B cell (primary cell): Measurements from ENCODE around the gene TNIP1. TPM values are rescaled to one million over a fixed set of nuclear protein-coding genes. Genes with fewer than 3 reads are reported as not detected.

Experiments
- ATAC-seq: fragments of 200-7000 bp; cut with Tn5 transposase; one replicate; pipeline ENCODE4 v1.10.0; 2021; ENCODE audit warnings: low read depth, mild to moderate bottlenecking, moderate number of reproducible peaks, moderate library complexity
- CTCF ChIA-PET: fragments of 350-600 bp; sonication (Branson Sonifier 250); formaldehyde crosslinking; loops from one replicate; lab custom pipeline; 2021; ENCODE audit warnings: antibody characterized with exemption, inconsistent platforms; lab: Charles Lee
- POLR2A ChIA-PET: fragments of 350-600 bp; sonication (Branson Sonifier 250); formaldehyde crosslinking; loops from one replicate; lab custom pipeline; 2021; ENCODE audit warnings: antibody characterized with exemption; lab: Charles Lee
- DNase-seq: peaks from one replicate; pipeline ENCODE4 v3.0.0; 2013
- H2AFZ ChIP-seq: 2 replicates; pipeline ENCODE4 v1.6.1; 2012; ENCODE audit warnings: mild to moderate bottlenecking, low read depth, low read length; ENCODE audit not compliant: insufficient read depth, poor library complexity, severe bottlenecking
- H3K27ac ChIP-seq, 2 donors: 1 replicate in 1 of 2; 2 replicates in 1 of 2; pipeline ENCODE4 v1.5.1; 2012 to 2013; ENCODE audit warnings: low read length in 2 of 2, mild to moderate bottlenecking in 2 of 2, moderate library complexity in 1 of 2
- H3K27me3 ChIP-seq, 4 experiments: fragments of 200-600 bp in 1 of 4; sonication (generic) in 1 of 4; replicated peaks in 1 of 4; 1 replicate in 2 of 4; 2 replicates in 2 of 4; pipeline versions ENCODE4 v1.6.1 to v1.7.0; 2013 to 2016; ENCODE audit warnings: low read length in 3 of 4, mild to moderate bottlenecking in 2 of 4, mixed read lengths in 1 of 4, moderate library complexity in 1 of 4; ENCODE audit not compliant: insufficient read depth in 4 of 4, control insufficient read depth in 3 of 4; ENCODE audit errors: control extremely low read depth in 1 of 4
- H3K36me3 ChIP-seq, 2 experiments: replicated peaks in 1 of 2; 1 replicate in 1 of 2; 2 replicates in 1 of 2; pipeline versions ENCODE4 v1.6.1 to v1.7.1; 2013; ENCODE audit warnings: low read length in 1 of 2; ENCODE audit not compliant: insufficient read depth in 2 of 2, control insufficient read depth in 1 of 2; ENCODE audit errors: control extremely low read depth in 1 of 2, extremely low read depth in 1 of 2
- H3K4me1 ChIP-seq, 2 donors: fragments of 200-600 bp in 1 of 2; sonication (generic) in 1 of 2; 1 replicate in 1 of 2; 2 replicates in 1 of 2; pipeline versions ENCODE4 v1.5.1 to v1.6.1; 2013 to 2017; ENCODE audit warnings: low read length in 2 of 2; ENCODE audit not compliant: control insufficient read depth in 2 of 2, insufficient read depth in 2 of 2
- H3K4me2 ChIP-seq: replicated peaks from 2 replicates; pipeline ENCODE3; 2012; ENCODE audit warnings: mild to moderate bottlenecking, low read depth, low read length; ENCODE audit not compliant: poor library complexity, severe bottlenecking
- H3K4me3 ChIP-seq, 5 experiments: fragments of 200-600 bp in 1 of 5; sonication (generic) in 1 of 5; 1 replicate in 3 of 5; 2 replicates in 2 of 5; pipeline versions ENCODE4 v1.5.1 to v1.7.0; 2011 to 2016; ENCODE audit warnings: low read length in 4 of 5, mild to moderate bottlenecking in 4 of 5, low read depth in 2 of 5, control low read depth in 1 of 5, moderate library complexity in 1 of 5; ENCODE audit not compliant: insufficient read depth in 1 of 5; ENCODE audit errors: control extremely low read depth in 1 of 5, extremely low read depth in 1 of 5
- H3K79me2 ChIP-seq: fragments of 200-600 bp; sonication (generic); one replicate; pipeline ENCODE4 v1.6.0; 2016; ENCODE audit warnings: low read length; ENCODE audit not compliant: control insufficient read depth, insufficient read depth
- H3K9ac ChIP-seq: fragments of 200-600 bp; sonication (generic); 2 replicates; pipeline ENCODE4 v1.6.1; 2017; ENCODE audit warnings: mild to moderate bottlenecking, low read length, moderate library complexity
- H3K9me3 ChIP-seq, 3 donors: one replicate each; pipeline versions ENCODE4 v1.6.1 to v1.7.1; 2013; ENCODE audit warnings: low read length in 2 of 3; ENCODE audit not compliant: control insufficient read depth in 2 of 3, insufficient read depth in 1 of 3; ENCODE audit errors: control extremely low read depth in 1 of 3
- H4K20me1 ChIP-seq: 2 replicates; pipeline ENCODE4 v1.6.0; 2012; ENCODE audit warnings: mild to moderate bottlenecking, low read length; ENCODE audit not compliant: insufficient read depth, control insufficient read depth, poor library complexity, severe bottlenecking
- H3K27ac Mint-ChIP-seq: one replicate; pipeline ENCODE4 v1.8.0; 2021; ENCODE audit warnings: mixed read lengths
- H3K27me3 Mint-ChIP-seq: one replicate; pipeline ENCODE4 v1.8.0; 2021; ENCODE audit warnings: mixed read lengths
- H3K4me1 Mint-ChIP-seq: one replicate; pipeline ENCODE4 v1.8.0; 2021; ENCODE audit warnings: mixed read lengths
- H3K4me3 Mint-ChIP-seq: one replicate; pipeline ENCODE4 v1.8.0; 2021; ENCODE audit warnings: mixed read lengths
- H3K9me3 Mint-ChIP-seq: one replicate; pipeline ENCODE4 v1.8.0; 2022; ENCODE audit warnings: mixed read lengths; ENCODE audit not compliant: insufficient read depth
- CTCF ChIP-seq: fragments of 200-600 bp; IDR thresholded peaks from one replicate; pipeline ENCODE4 v1.8.0; 2022; ENCODE audit warnings: antibody characterized with exemption, mild to moderate bottlenecking
- EZH2 ChIP-seq: IDR thresholded peaks from 2 replicates; pipeline ENCODE4 v1.6.1; 2012; ENCODE audit warnings: borderline replicate concordance, low read depth, mild to moderate bottlenecking, moderate library complexity, low read length; ENCODE audit not compliant: insufficient read depth, poor library complexity, severe bottlenecking
- WGBS: methylation state at CpG from one replicate; pipeline ENCODE4 v1.1.5; 2013; ENCODE audit warnings: missing lambda C conversion rate; ENCODE audit not compliant: insufficient coverage; 5-methylcytosine and 5-hydroxymethylcytosine counted together
- intact Hi-C: fragments of 100-400 bp; cut with micrococcal nuclease; formaldehyde crosslinking; loops from one replicate; pipeline ENCODE4 v1.10.0; 2022
- polyA plus RNA-seq: library from polyadenylated mRNA; depleted of rRNA; stranded (reverse); fragments of >200 nt; gene quantifications from 2 replicates; pipeline ENCODE4 v1.2.3, GENCODE V29; 2012
- total RNA-seq, 2 donors: library from RNA; stranded (reverse); fragments of 120-200 nt in 1 of 2; gene quantifications; 1 replicate in 1 of 2; 2 replicates in 1 of 2; pipeline versions ENCODE4 v1.2.3 to v1.2.4, GENCODE V29; 2013 to 2022

Gene TNIP1
- total and polyA plus RNA-seq, 2 donors (not counting 1 experiment from before 2014, with no cell fraction given): 108 to 294 TPM

DNA sequence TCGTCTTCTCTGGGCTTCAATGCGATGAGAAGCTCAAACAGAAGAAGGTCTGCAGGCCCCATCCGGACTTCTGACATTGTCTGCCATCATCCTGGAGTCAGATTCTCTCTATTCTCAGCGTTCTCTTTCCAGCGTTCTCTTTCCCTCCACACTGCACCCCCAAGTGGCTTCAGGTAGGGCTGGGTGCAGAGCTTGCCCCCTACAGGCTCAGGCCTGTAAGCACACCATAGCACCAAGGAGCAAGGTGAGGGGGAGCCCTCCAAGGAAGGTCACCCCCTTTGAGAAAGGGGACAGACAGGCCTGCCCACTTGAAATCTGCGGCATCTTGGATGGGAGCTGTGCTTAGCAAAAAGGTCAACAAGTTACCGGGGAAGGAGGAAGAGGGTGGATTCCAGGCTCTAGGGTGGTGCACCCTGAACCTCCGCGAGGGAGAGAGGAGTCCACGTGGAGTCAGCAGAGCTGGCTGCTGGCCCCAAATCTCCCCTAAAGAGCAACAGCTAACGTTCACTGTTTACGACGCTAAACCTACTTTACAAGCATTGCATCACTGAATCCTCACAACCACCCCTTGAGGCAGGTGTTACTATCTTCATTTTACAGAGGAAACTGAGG lies 32.9 kb downstream of the TNIP1 start:
- peak; percentile 81 for TF ChIP-seq CTCF
- no peak for TF ChIP-seq EZH2
- WGBS: 85% methylated on average over 8 of the region's 13 CpGs
- DNase-seq (peak; percentile 52), ATAC-seq (peak; percentile 67)
- Histone ChIP-seq H3K79me2 (peaks cover 48% of the 10 kb centered on the region), H3K4me2 (no peak overlapping the region), H3K36me3 (peaks cover 2 to 91% of the 10 kb centered on the region in 2 experiments), H3K9me3 (no peaks in the 10 kb centered on the region), H3K27ac (no peak overlapping the region), H3K4me1 (peaks cover 12 to 13% of the 10 kb centered on the region in 2 donors), H3K9ac (no peak overlapping the region), H4K20me1 (peaks cover 89% of the 10 kb centered on the region), H3K4me3 (no peak overlapping the region), H3K27me3 (no peaks in the 10 kb centered on the region), H2AFZ (no peak overlapping the region)
- no peaks in the 10 kb centered on the region for H3K27me3 Mint-ChIP-seq
- no peak overlapping the region for H3K27ac Mint-ChIP-seq
- H3K4me3 Mint-ChIP-seq: no peak overlapping the region
- CTCF ChIA-PET: interaction anchor here (0.7 to 17.8 kb wide), 25 partner anchors 9 to 270 kb away, joined by 3 to 918 read pairs (median 4); no protein-coding TSS in a partner anchor
- POLR2A ChIA-PET: no interaction called here
- peaks cover 15% of the 10 kb centered on the region for H3K4me1 Mint-ChIP-seq
- no peaks in the 10 kb centered on the region for H3K9me3 Mint-ChIP-seq
- intact Hi-C loops: no loop called here

- Mint-ChIP-seq H3K4me3 (no peak overlapping the region), H3K4me1 (no peaks in the 10 kb centered on the region), H3K27ac (peak overlapping the region; percentile 20), H3K27me3 (no peaks in the 10 kb centered on the region), H3K9me3 (no peaks in the 10 kb centered on the region)
- ATAC-seq (no peak), DNase-seq (no peak)
- Histone ChIP-seq H3K9ac (no peak overlapping the region), H3K4me1 (no peaks in the 10 kb centered on the region), H4K20me1 (peaks cover 84% of the 10 kb centered on the region), H3K27ac (no peak overlapping the region), H3K36me3 (peaks cover 2 to 98% of the 10 kb centered on the region in 2 experiments), H3K4me2 (no peak overlapping the region), H2AFZ (no peak overlapping the region), H3K4me3 (no peak overlapping the region), H3K79me2 (peaks cover 8% of the 10 kb centered on the region), H3K9me3 (no peaks in the 10 kb centered on the region), H3K27me3 (no peaks in the 10 kb centered on the region)
- TF ChIP-seq EZH2 (no peak), CTCF (no peak)
- POLR2A ChIA-PET: no interaction called here
- CTCF ChIA-PET: interaction anchor here (1.8 to 3.7 kb wide), 4 partner anchors 9 to 122 kb away, joined by 5 to 23 read pairs (median 11); no protein-coding TSS in a partner anchor
- intact Hi-C loops: no loop called here
- 89% methylated on average over 7 of the region's 12 CpGs for WGBS
Measured at GRCh38 chr5:151042453-151043093, 38.3 kb downstream of the TNIP1 start.
